DOHH2 (cell line): ENCODE results near the gene NPTX2.

Source experiments
- H3F3A ChIP-seq: fragments of 200-600 bp; sonication (generic), shearing (Covaris generic); 2 replicates; pipeline ENCODE4 v1.6.0; 2016; ENCODE audit warnings: antibody characterized with exemption, mild to moderate bottlenecking; ENCODE audit not compliant: control insufficient read depth, insufficient read depth
- H3K27ac ChIP-seq: fragments of 200-600 bp; sonication (generic); 2 replicates; pipeline ENCODE4 v1.5.1; 2014; ENCODE audit warnings: low read depth, mild to moderate bottlenecking, low read length, moderate library complexity
- H3K27me3 ChIP-seq: fragments of 200-600 bp; sonication (generic); 2 replicates; pipeline ENCODE4 v1.6.1; 2014; ENCODE audit warnings: mild to moderate bottlenecking, low read length, mixed read lengths; ENCODE audit not compliant: control insufficient read depth
- H3K36me3 ChIP-seq: fragments of 200-600 bp; sonication (generic); 2 replicates; pipeline ENCODE4 v1.6.1; 2014; ENCODE audit warnings: mild to moderate bottlenecking, low read length, moderate library complexity, mixed read lengths; ENCODE audit not compliant: control insufficient read depth
- H3K4me1 ChIP-seq: fragments of 200-600 bp; sonication (generic); 2 replicates; pipeline ENCODE4 v1.6.1; 2014; ENCODE audit warnings: mild to moderate bottlenecking, low read length, mixed read lengths; ENCODE audit not compliant: control insufficient read depth
- H3K4me2 ChIP-seq: fragments of 200-600 bp; sonication (generic); 2 replicates; pipeline ENCODE4 v1.6.0; 2014; ENCODE audit warnings: mild to moderate bottlenecking, low read length, moderate library complexity
- H3K4me3 ChIP-seq: fragments of 200-600 bp; sonication (generic); 2 replicates; pipeline ENCODE4 v1.5.1; 2014; ENCODE audit warnings: mild to moderate bottlenecking, low read length, mixed read lengths
- H3K79me2 ChIP-seq: fragments of 200-600 bp; sonication (generic); 2 replicates; pipeline ENCODE4 v1.6.1; 2014; ENCODE audit warnings: mild to moderate bottlenecking, low read length, mixed read lengths; ENCODE audit not compliant: control insufficient read depth
- H3K9me2 ChIP-seq: fragments of 200-600 bp; sonication (generic); replicated peaks from 2 replicates; pipeline ENCODE4 v1.6.1; 2014; ENCODE audit warnings: mild to moderate bottlenecking, low read length, mixed read lengths; ENCODE audit not compliant: control insufficient read depth
- H3K9me3 ChIP-seq: fragments of 200-600 bp; sonication (generic); 2 replicates; pipeline ENCODE4 v1.6.1; 2014; ENCODE audit warnings: antibody characterized with exemption, low read length, mixed read lengths; ENCODE audit not compliant: control insufficient read depth, insufficient read depth
- H4K20me1 ChIP-seq: fragments of 200-600 bp; sonication (generic); 2 replicates; pipeline ENCODE4 v1.6.0; 2014; ENCODE audit warnings: low read depth, mild to moderate bottlenecking, antibody characterized with exemption, low read length, moderate library complexity; ENCODE audit not compliant: control insufficient read depth, insufficient read depth
- CTCF ChIP-seq: fragments of 200-600 bp; sonication (generic); IDR thresholded peaks from one replicate; pipeline ENCODE4 v1.5.1; 2014; ENCODE audit warnings: antibody characterized with exemption, mild to moderate bottlenecking, low read depth, low read length; ENCODE audit not compliant: poor library complexity, severe bottlenecking
- EZH2phosphoT487 ChIP-seq: fragments of 200-600 bp; sonication (generic); IDR thresholded peaks from 2 replicates; pipeline ENCODE4 v1.6.1; 2017; ENCODE audit warnings: borderline replicate concordance, mild to moderate bottlenecking, antibody characterized with exemption, low read length, moderate library complexity, mixed read lengths

The NPTX2 gene

GRCh38 chr7:98619450-98620321, 2.6 kb downstream of the NPTX2 start:
- Histone ChIP-seq H3K27me3 (peaks cover 31% of the 10 kb centered on the region), H3K4me2 (no peak overlapping the region), H3K4me3 (no peak overlapping the region), H3K9me2 (no peaks in the 10 kb centered on the region), H3K79me2 (no peaks in the 10 kb centered on the region), H3F3A (no peaks in the 10 kb centered on the region), H3K27ac (no peak overlapping the region), H4K20me1 (no peaks in the 10 kb centered on the region), H3K36me3 (no peaks in the 10 kb centered on the region), H3K4me1 (peaks cover 4% of the 10 kb centered on the region), H3K9me3 (no peaks in the 10 kb centered on the region)
- TF ChIP-seq EZH2phosphoT487 (no peak), CTCF (no peak)

GRCh38 chr7:98621573-98622482, 4.7 kb downstream of the NPTX2 start:
- H3K4me2 ChIP-seq = no peak overlapping the region
- H3K9me2 ChIP-seq = no peaks in the 10 kb centered on the region
- no peaks in the 10 kb centered on the region for H3F3A ChIP-seq
- H3K4me3 ChIP-seq = no peak overlapping the region
- no peaks in the 10 kb centered on the region for H3K79me2 ChIP-seq
- H3K27me3 ChIP-seq = peaks cover 28% of the 10 kb centered on the region
- H3K4me1 ChIP-seq = peaks cover 4% of the 10 kb centered on the region
- H3K9me3 ChIP-seq = no peaks in the 10 kb centered on the region
- no peak for TF ChIP-seq EZH2phosphoT487
- TF ChIP-seq CTCF = no peak
- H4K20me1 ChIP-seq = no peaks in the 10 kb centered on the region
- H3K27ac ChIP-seq = no peak overlapping the region
- no peaks in the 10 kb centered on the region for H3K36me3 ChIP-seq

- Histone ChIP-seq H3K36me3 (no peaks in the 10 kb centered on the region), H4K20me1 (no peaks in the 10 kb centered on the region)
These were observed 5.8 kb downstream of the NPTX2 start for GRCh38 chr7:98622926-98623325.

More at GRCh38 chr7:98622926-98623325, 5.8 kb downstream of the NPTX2 start:
- no peak for TF ChIP-seq EZH2phosphoT487
- TF ChIP-seq CTCF = no peak
- Histone ChIP-seq H3F3A (no peaks in the 10 kb centered on the region), H3K4me3 (no peak overlapping the region), H3K27ac (no peak overlapping the region), H3K9me3 (no peaks in the 10 kb centered on the region), H3K4me2 (no peak overlapping the region), H3K79me2 (no peaks in the 10 kb centered on the region), H3K4me1 (peaks cover 4% of the 10 kb centered on the region), H3K9me2 (no peaks in the 10 kb centered on the region), H3K27me3 (peaks cover 28% of the 10 kb centered on the region)
